ENCODE measurements around the gene DMRTC2.

Gene DMRTC2

DNA sequence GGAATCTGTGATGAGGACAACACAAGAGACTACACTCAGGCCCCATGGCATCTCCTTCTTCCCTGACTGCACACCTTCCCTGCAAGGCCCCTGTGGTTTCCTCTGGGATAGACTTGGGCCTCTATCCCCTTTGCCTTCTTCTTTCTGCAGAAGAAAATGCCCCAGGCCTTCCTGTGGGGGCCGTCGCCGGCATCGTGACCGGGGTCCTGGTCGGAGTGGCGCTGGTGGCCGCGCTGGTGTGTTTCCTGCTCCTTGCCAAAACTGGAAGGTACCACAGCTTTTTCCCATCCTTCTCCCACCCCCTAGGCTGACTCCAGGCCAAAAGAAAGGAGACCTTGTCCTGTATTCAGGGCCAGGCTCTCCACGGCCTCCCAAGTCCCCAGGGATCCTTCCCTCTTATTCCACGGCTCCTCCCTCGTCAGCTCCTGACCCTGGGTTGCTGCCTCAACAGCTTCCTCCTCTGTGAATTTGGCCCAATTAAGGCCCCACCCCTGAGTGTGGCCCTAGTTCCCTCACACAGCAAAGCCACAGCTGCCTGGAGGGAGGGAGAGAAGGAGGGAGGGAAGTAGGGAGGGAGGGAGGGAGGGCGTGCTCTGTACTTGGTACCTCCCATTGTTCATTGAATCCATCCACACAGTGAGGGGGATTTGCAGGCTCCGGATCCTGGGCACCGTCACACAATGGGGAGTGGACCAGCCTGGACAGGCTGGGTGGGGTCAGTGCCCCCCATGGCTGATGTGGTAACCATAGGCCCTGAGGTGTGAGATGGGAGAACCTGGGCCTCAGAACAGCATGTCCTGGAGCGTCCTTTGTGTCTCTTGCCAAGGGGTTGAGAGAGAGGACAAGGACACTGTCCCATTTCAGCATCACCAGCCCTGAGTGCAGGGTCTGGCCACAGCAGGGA, 35.9 kb upstream of the DMRTC2 start:
- Histone ChIP-seq H3K27me3 (ENCODE audit: insufficient read depth, low read depth) (peaks cover 40% of the 10 kb centered on the region), H4K20me1 (ENCODE audit: insufficient read depth) (no peaks in the 10 kb centered on the region), H3K4me2 (no peak overlapping the region), H3K4me1 (ENCODE audit: low read depth, poor library complexity, severe bottlenecking) (no peaks in the 10 kb centered on the region), H3K79me2 (ENCODE audit: insufficient read depth, low read depth) (no peaks in the 10 kb centered on the region), H3K27ac (no peak overlapping the region), H2AFZ (ENCODE audit: low read depth) (no peak overlapping the region), H3K4me3 (IDR thresholded peaks at IDR 0.05; ENCODE audit: insufficient read depth, low read depth, low read length) (no peak overlapping the region), H3K9ac (no peak overlapping the region), H3K36me3 (ENCODE audit: insufficient read depth) (no peaks in the 10 kb centered on the region)
- TF ChIP-seq, protein P1, sequence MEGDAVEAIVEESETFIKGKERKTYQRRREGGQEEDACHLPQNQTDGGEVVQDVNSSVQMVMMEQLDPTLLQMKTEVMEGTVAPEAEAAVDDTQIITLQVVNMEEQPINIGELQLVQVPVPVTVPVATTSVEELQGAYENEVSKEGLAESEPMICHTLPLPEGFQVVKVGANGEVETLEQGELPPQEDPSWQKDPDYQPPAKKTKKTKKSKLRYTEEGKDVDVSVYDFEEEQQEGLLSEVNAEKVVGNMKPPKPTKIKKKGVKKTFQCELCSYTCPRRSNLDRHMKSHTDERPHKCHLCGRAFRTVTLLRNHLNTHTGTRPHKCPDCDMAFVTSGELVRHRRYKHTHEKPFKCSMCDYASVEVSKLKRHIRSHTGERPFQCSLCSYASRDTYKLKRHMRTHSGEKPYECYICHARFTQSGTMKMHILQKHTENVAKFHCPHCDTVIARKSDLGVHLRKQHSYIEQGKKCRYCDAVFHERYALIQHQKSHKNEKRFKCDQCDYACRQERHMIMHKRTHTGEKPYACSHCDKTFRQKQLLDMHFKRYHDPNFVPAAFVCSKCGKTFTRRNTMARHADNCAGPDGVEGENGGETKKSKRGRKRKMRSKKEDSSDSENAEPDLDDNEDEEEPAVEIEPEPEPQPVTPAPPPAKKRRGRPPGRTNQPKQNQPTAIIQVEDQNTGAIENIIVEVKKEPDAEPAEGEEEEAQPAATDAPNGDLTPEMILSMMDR (conservative IDR thresholded peaks at IDR 0.05; ENCODE audit: low read depth, low read length): no peak

DNA sequence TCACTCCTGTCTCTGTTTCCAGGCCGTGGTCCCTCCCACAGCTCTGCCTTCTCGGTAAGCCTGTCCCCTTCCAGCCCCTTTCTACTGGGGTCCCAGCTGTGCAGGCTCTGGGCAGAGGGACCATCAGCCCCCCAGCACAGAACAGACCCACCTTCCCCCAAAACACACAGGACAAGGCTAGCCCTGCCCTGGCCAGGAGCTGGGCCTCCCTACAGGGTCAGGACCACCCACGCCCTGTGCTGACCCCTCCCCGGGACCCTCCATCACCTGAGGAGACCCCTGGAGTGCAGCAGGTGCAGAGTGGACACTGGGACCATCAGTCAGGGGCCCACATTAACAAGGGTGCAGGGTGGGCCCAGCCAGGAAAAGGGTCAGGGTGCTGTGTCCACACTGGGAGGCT, 34.5 kb upstream of the DMRTC2 start:
- H3K4me1 ChIP-seq (ENCODE audit: low read depth, poor library complexity, severe bottlenecking): no peaks in the 10 kb centered on the region

DNA sequence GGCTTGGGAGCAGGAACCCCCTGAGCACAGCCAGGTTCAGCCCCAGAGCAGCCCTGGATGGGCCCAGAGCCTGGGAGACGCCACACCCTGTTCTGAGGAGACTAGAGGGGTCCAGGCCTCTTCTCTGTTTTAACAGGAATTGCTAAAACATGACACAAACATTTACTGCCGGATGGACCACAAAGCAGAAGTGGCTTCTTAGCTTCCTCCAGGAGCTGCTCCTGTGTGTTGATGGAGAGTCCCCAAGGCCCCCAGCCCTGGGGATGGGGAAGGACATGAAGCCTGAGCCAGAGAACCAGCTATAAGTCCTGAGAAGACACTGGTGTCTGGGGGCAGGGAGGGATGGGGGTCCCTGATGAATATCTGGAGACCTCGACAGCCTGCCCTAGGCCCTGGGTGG, 33.8 kb upstream of the DMRTC2 start:
- Histone ChIP-seq H3K27ac (no peak overlapping the region), H3K36me3 (ENCODE audit: insufficient read depth) (no peaks in the 10 kb centered on the region), H3K27me3 (ENCODE audit: insufficient read depth, low read depth) (peaks cover 38% of the 10 kb centered on the region), H2AFZ (ENCODE audit: low read depth) (no peak overlapping the region), H3K4me1 (ENCODE audit: low read depth, poor library complexity, severe bottlenecking) (no peaks in the 10 kb centered on the region), H4K20me1 (ENCODE audit: insufficient read depth) (no peaks in the 10 kb centered on the region), H3K79me2 (ENCODE audit: insufficient read depth, low read depth) (no peaks in the 10 kb centered on the region), H3K4me3 (IDR thresholded peaks at IDR 0.05; ENCODE audit: insufficient read depth, low read depth, low read length) (no peak overlapping the region), H3K4me2 (no peak overlapping the region), H3K9ac (no peak overlapping the region)
- TF ChIP-seq, protein P1 (conservative IDR thresholded peaks at IDR 0.05; ENCODE audit: low read depth, low read length): no peak

More for the DNA sequence above, 34.5 kb upstream of the DMRTC2 start:
- TF ChIP-seq, protein P1 (conservative IDR thresholded peaks at IDR 0.05; ENCODE audit: low read depth, low read length): no peak
- Histone ChIP-seq H3K9ac (no peak overlapping the region), H3K27ac (no peak overlapping the region), H3K4me3 (IDR thresholded peaks at IDR 0.05; ENCODE audit: insufficient read depth, low read depth, low read length) (no peak overlapping the region), H3K27me3 (ENCODE audit: insufficient read depth, low read depth) (peaks cover 38% of the 10 kb centered on the region), H4K20me1 (ENCODE audit: insufficient read depth) (no peaks in the 10 kb centered on the region), H3K36me3 (ENCODE audit: insufficient read depth) (no peaks in the 10 kb centered on the region), H3K79me2 (ENCODE audit: insufficient read depth, low read depth) (no peaks in the 10 kb centered on the region), H2AFZ (ENCODE audit: low read depth) (no peak overlapping the region), H3K4me2 (no peak overlapping the region)

- TF ChIP-seq, protein P1 (conservative IDR thresholded peaks at IDR 0.05; ENCODE audit: low read depth, low read length): no peak
- Histone ChIP-seq H3K9ac (no peak overlapping the region), H3K79me2 (ENCODE audit: insufficient read depth, low read depth) (no peaks in the 10 kb centered on the region), H3K36me3 (ENCODE audit: insufficient read depth) (no peaks in the 10 kb centered on the region), H4K20me1 (ENCODE audit: insufficient read depth) (no peaks in the 10 kb centered on the region), H3K4me2 (no peak overlapping the region), H3K4me1 (ENCODE audit: low read depth, poor library complexity, severe bottlenecking) (no peaks in the 10 kb centered on the region), H3K27ac (no peak overlapping the region), H3K27me3 (ENCODE audit: insufficient read depth, low read depth) (peaks cover 37% of the 10 kb centered on the region; the same call in 1 of the 2 replicates), H2AFZ (ENCODE audit: low read depth) (no peak overlapping the region), H3K4me3 (IDR thresholded peaks at IDR 0.05; ENCODE audit: insufficient read depth, low read depth, low read length) (no peak overlapping the region)
Measured at GRCh38 chr19:41811981-41812380, 32.9 kb upstream of the DMRTC2 start.

Measured in KMS-11 (cell line).